ENCODE results near the gene CLASP1. TPM values are rescaled to one million over a fixed set of nuclear protein-coding genes. Genes with fewer than 3 reads are reported as not detected.

The CLASP1 gene
- total RNA-seq, 1 experiment from 2014 or later = 46.1 TPM

DNA sequence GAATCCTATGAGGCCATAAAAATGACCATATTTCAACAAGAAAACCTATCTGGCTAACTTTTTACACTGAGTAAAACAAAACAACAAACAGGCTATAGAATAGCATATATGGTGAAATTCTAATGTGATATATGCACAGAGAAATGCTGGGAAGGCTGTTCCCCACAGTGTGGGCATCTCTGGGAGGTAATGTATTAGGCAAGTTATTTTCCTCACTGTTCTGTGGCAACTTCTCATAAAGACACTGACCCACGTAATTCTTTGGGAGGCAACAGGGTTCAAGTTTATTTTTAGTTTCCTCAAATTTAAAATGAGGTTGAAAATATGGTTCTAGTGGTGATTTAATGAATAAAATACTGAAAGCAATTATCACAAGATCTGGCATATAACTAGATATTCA is 71.9 kb downstream of the CLASP1 start:
- Mint-ChIP-seq H3K4me1 (ENCODE audit: low read depth, unreplicated experiment) (peaks cover 14% of the 10 kb centered on the region), H3K9me3 (ENCODE audit: unreplicated experiment) (no peaks in the 10 kb centered on the region), H3K27ac (ENCODE audit: unreplicated experiment) (no peak overlapping the region), H3K27me3 (ENCODE audit: insufficient read depth, unreplicated experiment) (no peaks in the 10 kb centered on the region), H3K4me3 (ENCODE audit: unreplicated experiment) (no peak overlapping the region), H3K36me3 (ENCODE audit: insufficient read depth, unreplicated experiment) (peaks cover 6% of the 10 kb centered on the region)
- intact Hi-C loops (cut with micrococcal nuclease; ENCODE audit: unreplicated experiment) = no loop called here
- no peaks in the 10 kb centered on the region for H3K9me3 ChIP-seq
- H3K36me3 ChIP-seq (ENCODE audit: control insufficient read depth, insufficient read depth, low read length) = no peaks in the 10 kb centered on the region
- TF ChIP-seq, protein P1, sequence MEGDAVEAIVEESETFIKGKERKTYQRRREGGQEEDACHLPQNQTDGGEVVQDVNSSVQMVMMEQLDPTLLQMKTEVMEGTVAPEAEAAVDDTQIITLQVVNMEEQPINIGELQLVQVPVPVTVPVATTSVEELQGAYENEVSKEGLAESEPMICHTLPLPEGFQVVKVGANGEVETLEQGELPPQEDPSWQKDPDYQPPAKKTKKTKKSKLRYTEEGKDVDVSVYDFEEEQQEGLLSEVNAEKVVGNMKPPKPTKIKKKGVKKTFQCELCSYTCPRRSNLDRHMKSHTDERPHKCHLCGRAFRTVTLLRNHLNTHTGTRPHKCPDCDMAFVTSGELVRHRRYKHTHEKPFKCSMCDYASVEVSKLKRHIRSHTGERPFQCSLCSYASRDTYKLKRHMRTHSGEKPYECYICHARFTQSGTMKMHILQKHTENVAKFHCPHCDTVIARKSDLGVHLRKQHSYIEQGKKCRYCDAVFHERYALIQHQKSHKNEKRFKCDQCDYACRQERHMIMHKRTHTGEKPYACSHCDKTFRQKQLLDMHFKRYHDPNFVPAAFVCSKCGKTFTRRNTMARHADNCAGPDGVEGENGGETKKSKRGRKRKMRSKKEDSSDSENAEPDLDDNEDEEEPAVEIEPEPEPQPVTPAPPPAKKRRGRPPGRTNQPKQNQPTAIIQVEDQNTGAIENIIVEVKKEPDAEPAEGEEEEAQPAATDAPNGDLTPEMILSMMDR (IDR thresholded peaks at IDR 0.05; ENCODE audit: insufficient read depth in 1 of 2, low read depth in 1 of 2, low read length in 1 of 2, severe bottlenecking in 1 of 2, unreplicated experiment in 1 of 2) = no peak
- no peak for DNase-seq
- POLR2A ChIA-PET = no interaction called here
- no peak overlapping the region for H3K4me3 ChIP-seq (ENCODE audit: low read depth, low read length)
- H3K4me1 ChIP-seq = peaks cover 4% of the 10 kb centered on the region; the same call in 1 of the 2 replicates
- no TSS peak for BruUV-seq (replicated peaks)
- H3K27me3 ChIP-seq (replicated peaks; ENCODE audit: control insufficient read depth, insufficient read depth, low read length) = no peaks in the 10 kb centered on the region
- CTCF ChIA-PET = no interaction called here

DNA sequence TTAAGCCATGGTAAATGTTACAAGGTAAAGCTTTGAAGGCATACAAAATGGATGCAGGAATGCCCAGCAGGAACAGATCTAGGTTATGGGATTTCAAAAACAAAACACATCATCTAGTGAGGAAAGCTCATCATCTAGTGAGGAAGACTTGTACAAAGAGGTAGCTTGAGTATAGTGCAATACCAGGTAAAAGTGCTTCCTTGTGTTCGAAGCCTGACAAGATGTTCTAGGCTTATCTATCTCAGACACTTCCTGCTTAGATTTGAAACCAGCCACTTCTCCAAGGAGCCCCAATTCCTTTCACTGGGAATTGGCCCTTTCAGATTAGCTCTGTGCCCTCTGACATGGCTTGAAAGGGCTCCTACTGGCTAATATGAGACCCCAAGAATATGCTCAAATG is 73.0 kb downstream of the CLASP1 start:
- H3K4me1 Mint-ChIP-seq (ENCODE audit: low read depth, unreplicated experiment) = peaks cover 14% of the 10 kb centered on the region
- TF ChIP-seq, protein P1 (IDR thresholded peaks at IDR 0.05; ENCODE audit: insufficient read depth in 1 of 2, low read depth in 1 of 2, low read length in 1 of 2, severe bottlenecking in 1 of 2, unreplicated experiment in 1 of 2) = no peak
- intact Hi-C loops (cut with micrococcal nuclease; ENCODE audit: unreplicated experiment) = no loop called here
- H3K9me3 Mint-ChIP-seq (ENCODE audit: unreplicated experiment) = no peaks in the 10 kb centered on the region
- Histone ChIP-seq H3K4me3 (ENCODE audit: low read depth, low read length) (no peak overlapping the region), H3K9me3 (no peaks in the 10 kb centered on the region), H3K36me3 (ENCODE audit: control insufficient read depth, insufficient read depth, low read length) (no peaks in the 10 kb centered on the region), H3K27me3 (replicated peaks; ENCODE audit: control insufficient read depth, insufficient read depth, low read length) (no peaks in the 10 kb centered on the region), H3K4me1 (peaks cover 4% of the 10 kb centered on the region; the same call in 1 of the 2 replicates)
- POLR2A ChIA-PET = no interaction called here
- no TSS peak for BruUV-seq (replicated peaks)
- DNase-seq = no peak
- H3K36me3 Mint-ChIP-seq (ENCODE audit: insufficient read depth, unreplicated experiment) = peaks cover 6% of the 10 kb centered on the region
- no peaks in the 10 kb centered on the region for H3K27me3 Mint-ChIP-seq (ENCODE audit: insufficient read depth, unreplicated experiment)
- no peak overlapping the region for H3K27ac Mint-ChIP-seq (ENCODE audit: unreplicated experiment)
- CTCF ChIA-PET = no interaction called here
- H3K4me3 Mint-ChIP-seq (ENCODE audit: unreplicated experiment) = no peak overlapping the region

DNA sequence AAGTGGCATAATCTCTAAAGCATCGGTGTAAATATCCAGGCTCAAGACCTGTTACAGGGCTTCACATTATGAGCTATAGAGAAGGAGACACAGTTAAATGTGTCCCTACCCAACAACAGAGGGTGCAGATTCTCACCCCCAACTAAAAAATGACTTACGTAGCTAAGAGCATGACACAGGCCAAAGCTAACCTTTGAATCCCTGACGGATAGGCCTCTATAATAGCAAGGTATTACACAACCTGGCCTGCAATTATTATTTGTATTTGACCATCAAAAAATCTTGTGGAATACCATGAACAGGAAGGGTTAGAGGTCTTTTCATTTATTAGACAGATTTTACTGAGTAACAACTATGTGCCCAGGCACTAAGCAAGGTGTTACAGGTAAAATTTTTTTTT is 73.5 kb downstream of the CLASP1 start:
- DNase-seq = no peak
- CTCF ChIA-PET = no interaction called here
- no peaks in the 10 kb centered on the region for H3K36me3 ChIP-seq (ENCODE audit: control insufficient read depth, insufficient read depth, low read length)
- H3K27me3 Mint-ChIP-seq (ENCODE audit: insufficient read depth, unreplicated experiment) = no peaks in the 10 kb centered on the region
- H3K4me1 Mint-ChIP-seq (ENCODE audit: low read depth, unreplicated experiment) = peaks cover 11% of the 10 kb centered on the region
- no TSS peak for BruUV-seq (replicated peaks)
- H3K4me1 ChIP-seq = peaks cover 4% of the 10 kb centered on the region; the same call in 1 of the 2 replicates
- no peak overlapping the region for H3K4me3 ChIP-seq (ENCODE audit: low read depth, low read length)
- intact Hi-C loops (cut with micrococcal nuclease; ENCODE audit: unreplicated experiment) = no loop called here
- TF ChIP-seq, protein P1 (IDR thresholded peaks at IDR 0.05; ENCODE audit: insufficient read depth in 1 of 2, low read depth in 1 of 2, low read length in 1 of 2, severe bottlenecking in 1 of 2, unreplicated experiment in 1 of 2) = no peak
- POLR2A ChIA-PET = no interaction called here
- H3K27me3 ChIP-seq (replicated peaks; ENCODE audit: control insufficient read depth, insufficient read depth, low read length) = no peaks in the 10 kb centered on the region
- no peak overlapping the region for H3K4me3 Mint-ChIP-seq (ENCODE audit: unreplicated experiment)
- H3K36me3 Mint-ChIP-seq (ENCODE audit: insufficient read depth, unreplicated experiment) = peaks cover 2% of the 10 kb centered on the region
- no peak overlapping the region for H3K27ac Mint-ChIP-seq (ENCODE audit: unreplicated experiment)
- no peaks in the 10 kb centered on the region for H3K9me3 Mint-ChIP-seq (ENCODE audit: unreplicated experiment)
- H3K9me3 ChIP-seq = no peaks in the 10 kb centered on the region
